Right ventricle myocardium superior (tissue), 1 donor: ENCODE data around the gene ANGPT4. TPM values are rescaled to one million over a fixed set of nuclear protein-coding genes. Genes with fewer than 3 reads are reported as not detected.
"Not testable (repeated sequence)": the region's sequence is repeated elsewhere in the genome, so short reads cannot be mapped to it uniquely, and the experiment has no call there.

ENCODE experiments used
- ATAC-seq: fragments of 200-7000 bp; cut with Tn5 transposase; one replicate; pipeline ENCODE4 v1.9.1; 2020; ENCODE audit warnings: mild to moderate bottlenecking; ENCODE audit not compliant: poor library complexity
- DNase-seq: peaks from one replicate; pipeline ENCODE4 v3.0.0-alpha.2; 2020
- intact Hi-C: fragments of 100-400 bp; cut with DNase I; formaldehyde crosslinking; loops from one replicate; pipeline ENCODE4 v1.11.2; 2022
- total RNA-seq: library from RNA; stranded (reverse); fragmentation: NEBNext Ultra II Directional; extraction: Animal tissue kit (Norgen Biotek cat#: 25700); gene quantifications from one replicate; pipeline ENCODE4 v1.2.1, GENCODE V29; 2021
- donor health status: DM: no; HTN: yes; CAD: no; lungs with severe emphysema.

The ANGPT4 gene
- total RNA-seq, 1 donor from 2014 or later, result not detected

DNA sequence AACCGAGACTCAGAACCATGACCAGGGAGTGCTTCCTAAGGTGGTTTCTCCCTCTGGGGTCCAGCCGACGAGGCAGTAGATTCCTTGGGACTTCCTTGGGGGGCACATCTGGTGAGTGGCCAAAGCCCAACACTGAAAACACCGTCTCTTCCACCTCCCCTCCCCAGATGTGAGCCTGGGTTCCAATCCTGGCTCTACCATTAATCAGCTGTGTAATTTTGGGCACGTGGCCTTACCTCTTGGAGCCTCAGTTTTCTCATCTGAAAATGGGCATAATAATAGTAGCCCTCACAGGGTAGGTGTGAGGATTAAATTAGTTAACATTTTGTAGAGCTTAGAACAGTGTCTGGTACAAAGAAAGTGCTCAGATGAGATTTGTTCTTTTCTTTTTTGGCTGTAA, 77.1 kb downstream of the ANGPT4 start:
- intact Hi-C loops, result no loop called here
- no peak for ATAC-seq

DNA sequence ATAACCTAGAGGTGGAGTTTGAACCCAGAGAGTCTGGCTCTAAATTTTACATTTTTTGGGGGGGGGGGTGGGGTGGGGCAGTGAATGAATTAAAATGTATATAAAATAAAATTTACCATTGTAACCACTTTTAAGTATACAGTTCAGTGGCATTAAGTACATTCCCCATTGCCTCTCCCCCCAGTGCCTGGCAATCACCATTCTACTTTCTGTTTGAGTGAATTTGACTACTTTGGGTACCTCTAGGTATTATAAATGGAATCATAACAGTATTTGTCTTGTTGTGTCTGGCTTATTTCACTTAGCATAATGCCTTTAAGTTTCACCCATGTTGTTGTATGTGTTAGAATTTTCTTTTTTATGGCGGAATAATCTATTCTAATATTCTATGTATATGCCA, 79.9 kb downstream of the ANGPT4 start:
- intact Hi-C loops, result no loop called here
- no peak for ATAC-seq
- DNase-seq, result no peak

More for the DNA sequence above, 77.1 kb downstream of the ANGPT4 start:
- DNase-seq, result no peak

- DNase-seq (peak; percentile 86), ATAC-seq (peak; percentile 86)
- intact Hi-C loops, result no loop called here
Measured at GRCh38 chr20:835608-836045, 80.5 kb downstream of the ANGPT4 start.

- ATAC-seq (no peak), DNase-seq (no peak)
- intact Hi-C loops, result no loop called here
Measured at GRCh38 chr20:834151-834746, 81.9 kb downstream of the ANGPT4 start.

DNA sequence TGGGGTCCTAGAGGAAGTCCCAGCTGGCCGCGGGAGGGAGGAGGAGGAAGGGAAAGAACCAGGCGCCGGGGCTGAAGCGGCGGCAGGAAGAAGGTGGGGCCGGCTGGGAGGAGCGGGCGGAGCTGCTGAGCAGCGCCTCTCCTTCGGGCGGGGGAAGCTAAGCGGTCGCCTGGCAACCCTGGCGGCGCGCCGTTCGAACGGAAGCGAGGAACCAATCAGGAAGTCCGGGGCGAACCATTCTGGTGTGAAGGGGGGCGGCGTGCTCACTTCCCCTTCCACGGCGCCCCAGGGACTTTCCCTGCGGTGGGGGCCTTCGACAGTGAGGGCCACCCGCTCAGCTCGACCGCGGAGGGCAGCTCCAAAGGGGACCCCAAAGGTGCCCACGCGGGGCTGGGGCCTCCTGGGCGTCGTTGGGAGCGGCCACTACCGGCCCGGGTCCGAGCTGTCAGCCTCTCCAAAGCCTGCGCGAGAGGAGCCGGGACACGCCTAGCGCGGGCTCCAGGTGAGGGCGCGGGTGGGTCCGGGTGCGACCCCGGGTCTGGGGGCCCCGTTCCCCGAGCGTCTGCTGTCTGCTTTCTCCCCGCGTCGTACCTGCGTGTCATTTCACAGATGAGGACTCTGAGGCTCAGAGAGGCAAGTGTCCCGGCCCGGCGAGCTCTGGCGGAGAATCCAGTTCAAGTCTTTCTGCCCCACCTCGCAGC, 82.5 kb downstream of the ANGPT4 start, which contains the start of gene FAM110A:
Gene FAM110A, plus strand, starts transcription at position 266 of the 701 bp plus-strand sequence. CDS start 11,090 bp downstream, outside the sequence.
- peak; percentile 99 for DNase-seq
- peak; percentile 99 for ATAC-seq
- intact Hi-C loops, result no loop called here

DNA sequence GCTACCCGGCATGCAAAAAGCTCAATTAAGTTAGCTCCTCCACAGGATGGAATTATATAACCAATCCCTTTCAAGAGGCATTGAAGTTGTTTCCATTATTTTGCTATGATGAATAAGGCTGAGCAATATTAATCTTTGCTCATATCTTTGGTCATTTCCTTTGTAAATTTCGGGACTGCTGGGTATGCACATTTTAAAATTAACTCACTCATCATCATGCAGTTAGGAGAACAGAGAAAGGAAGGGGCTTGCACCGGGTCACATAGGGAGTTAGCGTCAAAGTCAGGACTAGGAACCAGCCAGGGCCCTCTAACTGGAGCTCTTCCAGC, 83.0 kb downstream of the ANGPT4 start:
- intact Hi-C loops, result no loop called here
- DNase-seq (no peak), ATAC-seq (no peak)

GRCh38 chr20:831956-832355, 84.2 kb downstream of the ANGPT4 start:
- ATAC-seq (no peak), DNase-seq (no peak)
- intact Hi-C loops, result no loop called here

GRCh38 chr20:831251-831650, 84.9 kb downstream of the ANGPT4 start:
- intact Hi-C loops, result no loop called here
- DNase-seq, result no peak
- no peak for ATAC-seq

- no peak for DNase-seq
- ATAC-seq, result no peak
- intact Hi-C loops, result no loop called here
Measured at GRCh38 chr20:830011-830521, 86.1 kb downstream of the ANGPT4 start.

DNA sequence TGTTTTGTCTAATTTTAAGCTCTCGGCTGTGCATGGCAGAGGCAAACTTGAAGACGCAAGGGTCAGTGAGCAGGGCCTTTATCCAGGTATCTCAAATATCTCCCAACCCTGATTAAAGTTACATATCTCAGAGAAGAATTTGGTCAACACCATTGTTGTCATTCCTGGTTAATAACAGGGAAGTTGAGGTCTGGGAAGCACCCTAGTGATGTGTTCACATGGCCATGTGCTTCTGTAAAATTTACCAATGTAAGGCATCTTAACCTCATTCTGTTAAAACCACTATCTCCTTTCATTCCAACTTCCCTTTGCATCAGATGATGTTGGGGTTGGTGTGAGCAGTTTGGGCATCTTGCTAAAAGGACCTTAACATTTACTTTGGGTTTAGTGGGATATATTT, 86.6 kb downstream of the ANGPT4 start:
- intact Hi-C loops, result no loop called here
- ATAC-seq (no peak), DNase-seq (no peak)

DNA sequence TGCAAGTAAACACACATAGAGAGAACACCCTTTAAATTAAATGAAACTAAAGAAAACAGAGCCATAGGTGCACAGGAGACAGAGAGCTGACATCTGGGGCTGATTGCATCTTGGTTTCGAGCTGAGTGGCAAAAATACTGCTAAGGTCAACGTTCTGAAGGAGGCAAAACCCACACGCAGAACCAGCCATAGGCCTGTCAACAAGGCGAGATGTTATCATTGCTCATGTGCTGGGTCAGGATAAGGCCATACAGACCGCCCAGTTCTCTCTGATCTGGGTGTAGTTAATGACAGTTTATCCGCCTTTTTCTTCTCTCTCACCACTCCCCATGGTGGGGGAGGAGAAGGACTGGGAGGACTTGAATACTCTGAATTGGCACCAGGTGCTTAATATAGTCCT, 87.1 kb downstream of the ANGPT4 start:
- intact Hi-C loops, result no loop called here
- DNase-seq, result no peak
- ATAC-seq, result no peak

- DNase-seq, ATAC-seq, intact Hi-C loops: not testable (repeated sequence)
Measured at GRCh38 chr20:827981-828380, 88.2 kb downstream of the ANGPT4 start.

GRCh38 chr20:826695-827323, 89.3 kb downstream of the ANGPT4 start:
- ATAC-seq (no peak), DNase-seq (no peak)
- intact Hi-C loops, result no loop called here

GRCh38 chr20:825710-826421, 90.3 kb downstream of the ANGPT4 start:
- DNase-seq (no peak), ATAC-seq (no peak)
- intact Hi-C loops, result no loop called here

DNA sequence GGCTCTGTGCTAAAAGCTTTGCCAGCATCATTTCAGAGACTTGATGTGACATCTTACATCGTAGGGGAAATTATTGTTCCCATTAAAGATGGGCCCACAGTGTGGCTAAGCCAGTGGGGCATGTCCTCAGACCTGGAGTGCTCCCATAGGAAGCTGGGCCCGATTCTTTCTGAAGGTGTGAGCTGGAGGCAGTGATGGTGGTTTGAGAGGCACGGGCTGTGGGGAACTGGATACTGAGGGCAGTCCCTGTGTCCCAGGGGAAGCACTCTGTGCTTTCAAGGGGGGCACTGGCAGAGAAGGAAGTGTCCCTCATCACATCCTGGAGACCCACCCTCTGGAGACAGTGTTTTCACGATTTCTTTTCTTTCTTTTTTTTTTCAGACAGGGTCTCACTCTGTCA, 91.2 kb downstream of the ANGPT4 start:
- intact Hi-C loops, result no loop called here

GRCh38 chr20:824490-824889, 91.6 kb downstream of the ANGPT4 start:
- no peak for ATAC-seq
- intact Hi-C loops, result no loop called here
- DNase-seq, result no peak

More for the DNA sequence above, 91.2 kb downstream of the ANGPT4 start:
- ATAC-seq (no peak), DNase-seq (no peak)

- intact Hi-C loops, result no loop called here
- ATAC-seq (no peak), DNase-seq (no peak)
Measured at GRCh38 chr20:823574-823902, 92.6 kb downstream of the ANGPT4 start.

DNA sequence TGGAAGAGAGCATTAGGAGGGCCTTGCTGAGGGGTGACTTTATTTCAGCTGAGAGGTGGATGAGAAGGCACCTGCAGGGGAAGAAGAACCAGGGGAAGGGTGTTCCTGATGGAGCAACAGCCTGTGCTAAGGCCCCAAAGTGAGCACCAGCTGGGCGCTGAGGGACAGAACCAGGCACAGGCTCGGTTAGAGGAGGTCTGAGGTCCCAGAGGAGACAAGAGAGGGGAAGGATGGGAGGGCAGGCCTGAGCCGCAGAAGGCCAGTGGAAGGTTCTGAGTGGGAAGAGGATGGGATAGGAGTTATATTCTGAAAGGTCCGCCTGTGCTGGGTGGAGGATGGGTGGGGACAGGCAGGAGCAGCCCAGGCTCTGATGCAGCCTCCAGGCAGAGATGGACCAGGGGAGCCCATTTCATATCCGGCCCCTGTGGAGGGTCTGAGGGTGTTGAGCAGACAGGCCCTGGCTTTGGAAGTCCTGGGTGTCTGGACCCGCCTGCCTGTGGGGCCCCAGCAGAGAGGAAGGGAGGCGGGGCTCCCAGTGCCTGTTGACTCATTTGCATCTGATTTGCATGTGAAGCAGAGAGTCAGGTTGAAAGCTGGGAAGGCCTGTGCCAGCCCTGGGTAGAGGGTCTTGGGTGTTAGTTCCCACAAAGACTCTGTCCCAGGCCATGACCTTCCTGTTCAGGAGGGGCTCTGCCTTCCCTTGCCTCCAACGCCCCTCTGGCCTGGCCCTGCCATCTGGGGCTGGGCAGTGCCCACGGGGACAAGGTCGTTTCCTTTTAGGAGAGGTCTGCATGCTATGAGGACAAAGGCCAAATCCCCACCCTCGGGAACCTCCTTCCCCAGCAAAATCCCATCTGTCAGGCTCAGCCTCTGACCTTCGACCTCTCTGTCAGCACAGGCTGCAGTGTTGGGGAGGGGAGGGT, 93.2 kb downstream of the ANGPT4 start:
- no peak for DNase-seq
- intact Hi-C loops, result no loop called here
- no peak for ATAC-seq

GRCh38 chr20:821731-822065, 94.4 kb downstream of the ANGPT4 start:
- DNase-seq (no peak), ATAC-seq (no peak)
- intact Hi-C loops, result no loop called here
